ENCODE measurements around the gene KIAA0586.

KIAA0586 gene

GRCh38 chr14:58553959-58554358 lies 126.4 kb downstream of the KIAA0586 start:
- Histone ChIP-seq H3K4me1 (ENCODE audit: low read length) (peaks cover 7% of the 10 kb centered on the region), H3K9ac (ENCODE audit: low read length) (no peak overlapping the region), H3K4me2 (ENCODE audit: low read length) (no peak overlapping the region), H3K9me3 (ENCODE audit: insufficient read depth, low read length) (no peaks in the 10 kb centered on the region), H2AFZ (ENCODE audit: low read depth, low read length) (no peak overlapping the region), H3K36me3 (replicated peaks; ENCODE audit: low read depth, low read length) (no peaks in the 10 kb centered on the region), H3K27me3 (ENCODE audit: low read depth, low read length) (no peaks in the 10 kb centered on the region), H3K79me2 (ENCODE audit: low read length) (no peaks in the 10 kb centered on the region), H3K4me3 (ENCODE audit: low read length) (no peak overlapping the region), H3K27ac (ENCODE audit: low read length) (no peak overlapping the region), H4K20me1 (ENCODE audit: insufficient read depth, low read length) (no peaks in the 10 kb centered on the region)
- TF ChIP-seq EZH2phosphoT487 (IDR thresholded peaks at IDR 0.05; ENCODE audit: low read depth) (no peak), CTCF (IDR thresholded peaks at IDR 0.05; ENCODE audit: low read depth, low read length) (no peak)

- Histone ChIP-seq H2AFZ (ENCODE audit: low read depth, low read length) (no peak overlapping the region), H3K27me3 (ENCODE audit: low read depth, low read length) (no peaks in the 10 kb centered on the region), H3K9ac (ENCODE audit: low read length) (no peak overlapping the region), H3K4me2 (ENCODE audit: low read length) (no peak overlapping the region), H3K4me1 (ENCODE audit: low read length) (no peaks in the 10 kb centered on the region), H3K9me3 (ENCODE audit: insufficient read depth, low read length) (no peaks in the 10 kb centered on the region), H3K27ac (ENCODE audit: low read length) (no peak overlapping the region), H3K4me3 (ENCODE audit: low read length) (no peak overlapping the region), H4K20me1 (ENCODE audit: insufficient read depth, low read length) (no peaks in the 10 kb centered on the region), H3K79me2 (ENCODE audit: low read length) (no peaks in the 10 kb centered on the region), H3K36me3 (replicated peaks; ENCODE audit: low read depth, low read length) (no peaks in the 10 kb centered on the region)
- TF ChIP-seq EZH2phosphoT487 (IDR thresholded peaks at IDR 0.05; ENCODE audit: low read depth): no peak
- no peak for TF ChIP-seq CTCF (IDR thresholded peaks at IDR 0.05; ENCODE audit: low read depth, low read length)
Observed at GRCh38 chr14:58555647-58556046, 128.1 kb downstream of the KIAA0586 start.

- Histone ChIP-seq H3K4me2 (ENCODE audit: low read length) (no peak overlapping the region), H3K27me3 (ENCODE audit: low read depth, low read length) (no peaks in the 10 kb centered on the region), H3K36me3 (replicated peaks; ENCODE audit: low read depth, low read length) (no peaks in the 10 kb centered on the region)
Observed at GRCh38 chr14:58557242-58557641, 129.7 kb downstream of the KIAA0586 start.

GRCh38 chr14:58560208-58560607 lies 132.7 kb downstream of the KIAA0586 start:
- H3K4me3 ChIP-seq (ENCODE audit: low read length): no peak overlapping the region
- no peaks in the 10 kb centered on the region for H4K20me1 ChIP-seq (ENCODE audit: insufficient read depth, low read length)
- no peak overlapping the region for H3K9ac ChIP-seq (ENCODE audit: low read length)
- no peaks in the 10 kb centered on the region for H3K9me3 ChIP-seq (ENCODE audit: insufficient read depth, low read length)
- no peak overlapping the region for H3K27ac ChIP-seq (ENCODE audit: low read length)
- TF ChIP-seq EZH2phosphoT487 (IDR thresholded peaks at IDR 0.05; ENCODE audit: low read depth) (no peak), CTCF (IDR thresholded peaks at IDR 0.05; ENCODE audit: low read depth, low read length) (no peak)
- H2AFZ ChIP-seq (ENCODE audit: low read depth, low read length): no peak overlapping the region
- H3K27me3 ChIP-seq (ENCODE audit: low read depth, low read length): no peaks in the 10 kb centered on the region
- no peaks in the 10 kb centered on the region for H3K79me2 ChIP-seq (ENCODE audit: low read length)
- no peaks in the 10 kb centered on the region for H3K36me3 ChIP-seq (replicated peaks; ENCODE audit: low read depth, low read length)
- H3K4me1 ChIP-seq (ENCODE audit: low read length): no peaks in the 10 kb centered on the region
- no peak overlapping the region for H3K4me2 ChIP-seq (ENCODE audit: low read length)

More at GRCh38 chr14:58557242-58557641, 129.7 kb downstream of the KIAA0586 start:
- Histone ChIP-seq H2AFZ (ENCODE audit: low read depth, low read length) (no peak overlapping the region), H3K79me2 (ENCODE audit: low read length) (no peaks in the 10 kb centered on the region), H3K4me3 (ENCODE audit: low read length) (no peak overlapping the region), H3K27ac (ENCODE audit: low read length) (no peak overlapping the region), H3K9ac (ENCODE audit: low read length) (no peak overlapping the region), H4K20me1 (ENCODE audit: insufficient read depth, low read length) (no peaks in the 10 kb centered on the region), H3K4me1 (ENCODE audit: low read length) (no peaks in the 10 kb centered on the region), H3K9me3 (ENCODE audit: insufficient read depth, low read length) (no peaks in the 10 kb centered on the region)
- TF ChIP-seq CTCF (IDR thresholded peaks at IDR 0.05; ENCODE audit: low read depth, low read length) (no peak), EZH2phosphoT487 (IDR thresholded peaks at IDR 0.05; ENCODE audit: low read depth) (no peak)
